Stimulated activated CD8-positive, alpha-beta memory T cell treated with anti-CD3 and anti-CD28 coated beads, Interleukin-12 subunit alpha, Interleukin-12 subunit beta, amount 100 ng/mL, for 24 hours (primary cell): ENCODE data around the gene ZNF777.

Experiments used
- DNase-seq: peaks from one replicate; pipeline ENCODE4 v3.0.0-alpha.2; 2020; ENCODE audit errors: extremely low read depth

Gene ZNF777

DNA sequence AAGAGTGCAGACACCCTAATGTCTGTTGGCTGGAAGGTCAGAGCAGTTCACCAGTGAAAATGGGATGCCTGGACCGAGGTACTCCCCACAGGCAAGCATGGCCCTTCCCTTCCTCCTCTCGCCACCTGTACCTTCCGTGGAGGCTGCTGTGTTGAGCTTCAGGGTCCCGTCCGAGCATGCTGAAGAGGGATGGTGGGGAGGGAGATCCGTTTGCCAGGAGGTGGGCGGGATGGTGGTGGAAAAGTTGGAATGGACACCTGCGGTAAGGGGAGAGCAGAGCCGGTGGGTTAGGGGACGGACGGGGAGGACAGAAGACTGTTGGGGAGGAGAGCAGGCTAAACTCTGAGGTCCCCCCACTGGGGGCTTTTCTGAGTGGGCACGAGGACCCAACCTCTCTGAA is 15.9 kb upstream of the ZNF777 start:
- DNase-seq, result no peak

GRCh38 chr7:149475121-149476045 is 14.5 kb upstream of the ZNF777 start:
- no peak for DNase-seq

- no peak for DNase-seq
These were observed 13.7 kb upstream of the ZNF777 start for GRCh38 chr7:149474309-149475120.

DNA sequence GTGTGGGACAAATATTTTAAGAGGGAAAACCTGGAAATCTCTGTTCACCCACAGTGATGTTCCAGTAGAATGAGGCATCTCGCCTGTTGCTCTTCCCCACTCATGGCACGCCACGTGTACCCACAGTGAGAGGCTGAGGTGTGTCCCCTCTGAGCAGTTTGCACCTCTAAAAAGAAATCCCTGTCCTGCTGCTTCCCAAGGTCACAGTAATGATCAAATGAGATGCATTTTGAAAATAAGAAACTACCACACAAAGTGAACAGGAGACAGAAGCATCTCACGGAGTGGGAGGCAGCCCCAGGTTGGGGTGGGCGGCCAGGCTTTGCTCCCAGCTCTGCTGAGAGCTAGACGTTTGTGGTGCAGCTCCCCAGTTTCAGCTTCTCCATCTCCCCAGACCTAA is 12.4 kb upstream of the ZNF777 start:
- DNase-seq, result no peak

DNA sequence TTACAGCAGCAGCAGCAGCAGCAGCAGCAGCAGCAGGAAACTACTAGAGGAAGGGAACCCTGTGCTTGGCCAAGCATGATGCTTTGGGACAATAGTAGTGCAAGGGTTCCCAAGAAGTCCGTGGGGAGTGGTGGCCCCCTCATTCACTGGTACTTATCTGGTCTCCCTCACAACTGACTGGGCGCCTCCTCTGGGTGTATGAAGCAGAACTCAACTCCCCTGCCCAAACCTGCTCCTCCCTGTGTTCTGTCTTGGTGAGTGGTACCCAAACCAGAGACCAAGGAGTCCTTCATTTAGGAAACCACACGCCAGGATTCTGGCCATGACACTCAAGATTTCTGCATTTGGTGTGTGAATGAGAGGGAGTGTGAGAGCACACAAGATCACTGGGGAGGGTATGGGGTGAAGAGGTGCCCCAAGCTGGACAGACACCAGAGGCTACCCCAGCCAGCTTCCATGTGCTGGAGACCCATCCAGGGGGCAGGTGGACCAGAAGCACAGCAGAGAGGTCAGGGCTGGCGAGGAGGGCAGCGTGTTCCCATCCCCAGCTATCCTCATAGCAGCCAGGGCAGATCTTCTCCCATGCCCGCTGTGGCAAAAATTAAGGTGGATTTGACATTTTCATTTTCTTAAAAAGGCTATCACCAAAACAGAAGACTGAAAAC is 10.6 kb upstream of the ZNF777 start:
- no peak for DNase-seq

DNA sequence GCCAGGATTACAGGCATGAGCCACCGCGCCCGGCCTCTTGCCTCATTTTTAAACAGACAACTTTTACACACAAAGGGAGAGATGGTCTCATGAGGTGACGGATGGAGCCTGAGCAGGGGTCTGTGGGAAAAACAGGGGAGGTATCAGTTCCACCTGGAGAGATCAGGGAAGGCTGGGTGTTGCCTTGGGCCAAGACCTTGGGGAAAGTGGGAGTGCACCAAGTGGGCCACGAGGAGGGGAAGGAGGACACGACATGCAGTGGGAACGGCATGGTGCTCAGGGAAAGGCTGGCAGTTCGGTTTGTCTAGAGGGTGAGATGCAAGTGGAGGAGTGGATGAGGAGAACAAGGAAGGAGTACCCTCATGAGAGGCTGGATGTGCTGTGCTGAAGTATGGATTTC is 8.9 kb upstream of the ZNF777 start:
- no peak for DNase-seq

DNA sequence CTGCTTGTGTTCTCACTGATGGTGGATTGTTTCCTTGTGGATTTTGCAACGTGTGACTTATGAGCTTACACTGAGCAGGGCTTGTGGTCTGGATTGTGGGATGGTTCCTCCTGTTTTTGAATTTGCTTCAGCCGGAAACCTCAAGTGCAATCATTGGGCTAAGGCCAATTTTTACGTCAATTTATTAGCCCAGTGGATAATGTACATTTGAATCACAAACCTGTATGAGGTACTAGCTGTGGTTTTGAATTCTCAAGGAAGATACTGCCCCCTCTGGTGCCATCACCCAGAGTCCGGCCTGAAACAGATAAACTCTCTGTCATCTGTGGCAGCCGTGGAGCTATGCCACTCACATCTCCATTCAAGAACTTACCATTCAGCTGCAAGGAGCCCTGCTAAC is 7.3 kb upstream of the ZNF777 start:
- no peak for DNase-seq

DNA sequence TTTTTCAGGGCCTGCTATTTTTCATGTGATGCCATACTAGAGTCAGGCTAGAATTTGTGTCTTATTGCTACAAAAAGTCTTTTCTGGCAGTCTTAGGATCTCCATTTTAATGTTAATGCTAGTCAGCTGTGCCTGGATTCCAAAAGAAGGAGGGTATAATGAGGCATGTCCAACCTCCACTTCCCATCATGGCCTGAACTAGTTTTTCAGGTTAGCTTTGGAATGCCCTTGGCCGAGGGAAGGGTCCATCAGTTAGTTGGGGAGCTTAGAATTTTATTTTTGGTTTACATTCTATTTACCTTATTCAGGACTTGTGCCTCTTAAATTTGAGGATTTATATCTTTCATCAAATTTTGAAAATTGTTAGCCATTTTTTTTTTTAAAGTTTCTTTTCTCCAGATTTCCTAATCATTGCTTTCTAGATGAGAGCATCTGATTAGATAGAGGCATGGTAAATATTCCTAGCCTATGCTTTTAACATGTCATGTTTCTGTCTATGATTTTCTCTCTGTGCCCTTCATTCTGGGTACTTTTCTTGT is 6.5 kb upstream of the ZNF777 start:
- DNase-seq, result no peak

DNA sequence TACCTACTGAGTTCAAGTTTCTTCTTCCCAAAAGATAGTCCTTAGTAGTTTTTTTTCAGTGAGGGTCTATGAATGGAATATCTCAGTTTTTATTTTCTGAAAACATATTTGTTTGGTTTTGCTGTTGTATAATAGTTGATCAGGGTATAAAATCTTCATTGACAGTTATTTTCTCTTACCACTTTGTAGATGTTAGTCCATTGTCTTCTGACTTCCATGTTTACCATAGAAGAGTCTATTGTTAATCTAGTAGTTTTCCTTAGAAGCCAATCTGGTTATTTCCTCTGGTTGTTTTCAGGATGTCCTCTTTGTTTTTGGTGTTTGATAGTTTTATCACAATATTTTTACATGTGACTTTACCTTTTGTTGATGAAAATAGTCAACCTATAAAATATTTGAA is 5.5 kb upstream of the ZNF777 start:
- DNase-seq, result no peak

DNA sequence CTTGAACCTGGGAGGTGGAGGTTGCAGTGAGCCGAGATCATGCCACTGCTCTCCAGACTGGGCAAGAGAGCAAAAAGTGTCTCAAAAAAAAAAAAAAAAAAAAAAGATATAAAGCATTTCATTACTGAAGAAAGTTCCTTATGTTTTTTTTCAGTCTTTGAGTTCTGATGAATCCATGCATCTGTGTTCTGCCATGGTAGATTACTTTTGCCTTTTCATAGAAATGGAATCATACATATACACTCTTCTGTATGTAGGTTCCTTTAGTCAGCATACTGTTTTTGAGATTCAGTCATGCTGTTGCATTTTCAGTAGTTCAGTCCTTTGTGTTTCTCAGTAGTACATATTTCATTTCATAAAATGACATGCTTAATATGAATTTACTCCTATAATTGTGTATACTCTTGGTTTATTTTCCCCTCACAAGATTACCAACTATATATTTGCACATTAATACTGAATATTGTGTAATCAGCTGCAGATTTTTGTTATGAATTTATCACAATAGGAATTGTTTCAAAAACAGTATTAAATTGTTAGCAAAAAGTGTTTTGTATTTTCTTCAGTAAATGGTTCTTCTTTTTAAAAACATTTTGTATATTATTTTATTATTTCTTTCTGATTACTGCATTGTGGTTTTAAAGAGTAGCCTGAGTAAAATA is 2.8 kb upstream of the ZNF777 start:
- no peak for DNase-seq

- no peak for DNase-seq
These were observed 1.2 kb upstream of the ZNF777 start for GRCh38 chr7:149462101-149462520.

DNA sequence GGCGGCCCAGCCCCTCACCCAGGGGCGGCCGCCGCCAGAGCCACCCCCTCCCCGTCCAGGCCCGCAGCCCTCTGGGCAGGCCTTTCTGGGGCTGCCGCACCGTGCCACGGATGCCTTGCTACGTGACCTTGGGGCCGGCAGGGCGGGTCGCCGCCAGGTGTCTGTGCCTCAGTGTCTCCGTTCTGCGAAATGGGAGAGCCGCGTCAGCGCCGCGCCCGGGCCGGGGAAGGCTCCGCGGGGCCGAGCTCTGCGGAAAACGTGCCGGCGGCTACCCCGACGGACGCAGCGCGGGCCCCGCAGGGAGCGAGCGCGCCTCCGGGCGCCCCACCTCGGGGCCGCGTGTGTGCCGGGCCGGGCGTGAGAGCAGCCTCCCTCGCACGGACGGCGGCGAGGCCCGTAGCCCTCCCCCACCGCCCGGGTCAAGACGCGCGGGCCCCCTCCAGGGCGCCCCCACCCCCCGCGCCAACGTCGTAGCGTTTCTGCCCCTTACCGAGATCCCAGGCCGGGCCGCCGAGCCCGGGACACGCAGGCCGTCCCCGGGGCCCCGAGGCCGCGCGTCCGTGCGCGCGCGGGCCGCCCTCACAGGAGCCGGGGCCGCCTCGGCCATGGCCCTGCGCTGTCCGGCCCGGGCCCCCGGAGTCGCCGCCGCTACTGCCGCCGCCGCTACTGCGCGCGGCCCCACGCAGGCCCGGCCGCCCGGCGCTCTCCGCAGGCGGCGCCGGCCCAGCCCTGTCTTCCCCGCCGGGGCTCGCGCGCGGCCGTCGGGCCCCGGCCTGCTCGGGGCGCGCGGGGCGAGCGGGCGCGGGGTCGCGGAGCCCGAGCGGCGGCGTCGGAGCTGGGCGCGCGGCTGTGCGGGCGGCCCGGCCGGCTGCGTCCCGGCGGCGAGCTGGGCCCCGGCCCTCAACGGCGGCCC is 1.1 kb downstream of the ZNF777 start:
- DNase-seq, result no peak

DNA sequence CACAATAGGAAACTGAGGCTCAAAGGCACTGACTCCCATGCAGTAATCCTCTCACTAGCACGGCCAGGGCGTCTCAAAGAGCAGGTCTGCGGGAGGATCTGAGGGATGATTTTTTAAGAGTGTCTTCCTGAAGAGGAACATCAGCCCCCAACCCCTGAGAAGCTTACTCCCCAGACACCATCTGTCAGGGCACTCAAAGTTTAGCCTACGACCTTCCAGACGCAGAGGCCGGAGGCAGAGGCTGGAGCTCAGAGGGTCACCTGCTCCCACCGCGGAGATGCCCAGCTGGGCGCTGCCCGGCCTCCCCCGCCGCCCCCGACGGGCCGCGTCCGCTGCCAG is 1.7 kb downstream of the ZNF777 start:
- no peak for DNase-seq

DNA sequence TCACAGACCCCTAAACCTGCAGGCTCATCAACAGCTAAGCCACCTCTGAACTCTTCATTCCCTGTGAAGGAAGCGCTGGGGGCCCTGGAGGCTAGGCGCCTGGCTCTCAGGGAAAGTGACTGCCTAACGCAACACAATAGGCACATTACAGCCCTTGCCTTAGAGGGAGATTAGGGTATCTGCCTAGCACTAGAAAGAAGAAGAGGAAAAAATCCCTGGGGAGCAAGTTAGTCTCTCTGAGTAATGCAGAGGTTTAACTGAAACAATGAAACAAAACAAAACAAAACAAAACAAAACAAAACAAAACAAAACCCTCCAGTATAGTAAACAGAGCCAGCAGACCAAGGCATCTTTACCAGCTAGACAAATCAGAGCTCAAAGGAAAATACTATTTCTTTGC is 2.6 kb downstream of the ZNF777 start:
- no peak for DNase-seq

DNA sequence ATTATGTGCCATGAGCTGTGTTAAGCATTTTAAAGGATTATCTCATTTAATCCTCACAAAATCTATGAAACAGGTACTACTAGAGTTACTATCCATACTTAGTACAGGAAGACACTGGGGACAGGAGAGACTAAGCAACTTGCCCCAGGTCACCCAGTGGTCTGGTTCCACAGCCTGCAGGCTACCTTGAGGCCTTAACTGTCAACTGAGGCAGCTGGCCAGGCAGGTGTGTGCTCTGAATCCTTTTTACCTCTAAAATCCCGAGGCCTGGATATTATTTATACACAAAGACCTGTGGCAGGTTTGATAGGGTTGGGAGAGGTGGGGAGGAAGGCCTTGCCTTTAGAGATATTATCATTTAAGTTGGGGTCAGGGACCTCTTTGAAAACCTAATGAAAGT is 3.1 kb downstream of the ZNF777 start:
- no peak for DNase-seq

- DNase-seq, result no peak
These were observed 4.1 kb downstream of the ZNF777 start for GRCh38 chr7:149456506-149457421.

- DNase-seq, result no peak
These were observed 5.5 kb downstream of the ZNF777 start for GRCh38 chr7:149455175-149455950.

DNA sequence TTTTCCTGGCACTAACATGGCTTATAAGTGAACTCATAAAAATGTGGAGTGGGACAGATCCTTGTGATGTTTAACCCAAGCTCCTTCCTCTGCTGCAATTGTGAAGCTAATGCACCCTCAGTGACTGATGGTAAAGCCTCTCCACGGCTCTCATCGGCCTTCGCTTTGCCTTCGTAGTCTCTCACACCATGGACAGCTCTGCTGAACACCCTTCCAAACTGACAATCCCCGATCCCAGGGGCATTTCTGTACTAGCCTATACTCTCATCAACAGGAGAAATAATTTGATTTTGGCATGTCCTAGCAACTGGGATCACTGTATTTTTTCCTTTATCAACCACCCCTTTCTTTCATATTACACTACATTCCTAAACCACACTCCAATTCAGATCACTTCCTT is 6.1 kb downstream of the ZNF777 start:
- no peak for DNase-seq

DNA sequence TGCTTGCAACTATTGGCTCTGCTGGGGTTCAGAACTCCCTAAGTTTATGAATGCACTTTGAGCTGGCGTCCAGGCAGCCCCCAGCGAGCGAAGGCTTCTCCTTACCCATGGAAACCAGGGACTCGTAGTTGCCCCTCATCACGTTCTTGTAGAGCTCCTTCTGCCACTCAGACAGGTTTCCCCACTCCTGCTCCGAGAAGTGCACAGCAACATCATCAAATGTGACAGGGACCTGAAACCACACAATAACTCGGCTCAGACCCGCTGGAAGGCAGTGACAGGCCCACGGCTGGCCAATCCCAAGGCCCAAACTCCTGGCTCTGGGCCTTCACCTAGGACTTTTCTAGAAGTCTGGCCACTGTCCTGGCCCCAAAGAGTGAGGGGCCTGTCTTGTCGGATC is 6.9 kb downstream of the ZNF777 start:
- DNase-seq, result no peak
